ENCODE measurements around the gene MYO5B. TPM values are rescaled to one million over a fixed set of nuclear protein-coding genes. Genes with fewer than 3 reads are reported as not detected.

Gene MYO5B
- total and polyA plus RNA-seq, 9 of the 15 experiments (the other 6 are each of a cell fraction or from before 2014, with no cell fraction given): 0.07 to 0.42 (median 0.28) TPM

DNA sequence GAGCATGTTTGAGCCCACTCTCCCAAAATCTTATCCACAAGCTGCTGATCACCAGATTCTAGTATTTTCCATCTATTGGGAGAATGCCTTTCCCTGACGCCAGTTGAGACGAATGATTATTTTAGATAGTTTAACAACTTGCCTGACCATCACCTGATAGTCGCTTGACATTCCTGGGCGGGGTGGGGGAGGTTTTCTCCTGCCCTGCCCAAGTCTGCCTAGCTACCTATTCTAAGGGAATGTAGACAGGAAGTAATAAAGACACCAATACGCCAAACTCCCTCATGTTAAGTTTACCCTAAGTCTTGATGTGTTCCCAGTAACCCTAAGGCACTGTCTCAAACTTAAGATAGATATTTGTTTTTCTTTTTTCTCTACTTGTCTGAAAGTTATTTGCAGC, 377.0 kb downstream of the MYO5B start:
- H3K9ac ChIP-seq (ENCODE audit: insufficient read depth in 1 of 2, low read depth in 2 of 2, low read length in 2 of 2): no peak overlapping the region
- DNase-seq (ENCODE audit: extremely low read depth in 1 of 4, low spot score in 3 of 4) (peak in 1 of 4 experiments; percentile 25), ATAC-seq (no peak), FAIRE-seq (no peak)
- TF ChIP-seq MCM7 (IDR thresholded peaks at IDR 0.05) (no peak), KLF1 (tag; IDR thresholded peaks at IDR 0.05) (0 out of 2 replicates have a peak, but pooled peaks have one; percentile 47), SAP30 (IDR thresholded peaks at IDR 0.05; ENCODE audit: borderline replicate concordance, insufficient read depth, low read depth, low read length, poor library complexity, severe bottlenecking) (no peak), NR2C1 (IDR thresholded peaks at IDR 0.05) (no peak), NR2C1 (tag; IDR thresholded peaks at IDR 0.05) (no peak), IFI16 (CRISPR knock-in tag; IDR thresholded peaks at IDR 0.05) (no peak), NCOA1 (IDR thresholded peaks at IDR 0.05; ENCODE audit: low read depth) (no peak)
- TF ChIP-seq, protein P1, sequence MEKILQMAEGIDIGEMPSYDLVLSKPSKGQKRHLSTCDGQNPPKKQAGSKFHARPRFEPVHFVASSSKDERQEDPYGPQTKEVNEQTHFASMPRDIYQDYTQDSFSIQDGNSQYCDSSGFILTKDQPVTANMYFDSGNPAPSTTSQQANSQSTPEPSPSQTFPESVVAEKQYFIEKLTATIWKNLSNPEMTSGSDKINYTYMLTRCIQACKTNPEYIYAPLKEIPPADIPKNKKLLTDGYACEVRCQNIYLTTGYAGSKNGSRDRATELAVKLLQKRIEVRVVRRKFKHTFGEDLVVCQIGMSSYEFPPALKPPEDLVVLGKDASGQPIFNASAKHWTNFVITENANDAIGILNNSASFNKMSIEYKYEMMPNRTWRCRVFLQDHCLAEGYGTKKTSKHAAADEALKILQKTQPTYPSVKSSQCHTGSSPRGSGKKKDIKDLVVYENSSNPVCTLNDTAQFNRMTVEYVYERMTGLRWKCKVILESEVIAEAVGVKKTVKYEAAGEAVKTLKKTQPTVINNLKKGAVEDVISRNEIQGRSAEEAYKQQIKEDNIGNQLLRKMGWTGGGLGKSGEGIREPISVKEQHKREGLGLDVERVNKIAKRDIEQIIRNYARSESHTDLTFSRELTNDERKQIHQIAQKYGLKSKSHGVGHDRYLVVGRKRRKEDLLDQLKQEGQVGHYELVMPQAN (IDR thresholded peaks at IDR 0.05; ENCODE audit: borderline replicate concordance): no peak
- TF ChIP-seq, protein P2, sequence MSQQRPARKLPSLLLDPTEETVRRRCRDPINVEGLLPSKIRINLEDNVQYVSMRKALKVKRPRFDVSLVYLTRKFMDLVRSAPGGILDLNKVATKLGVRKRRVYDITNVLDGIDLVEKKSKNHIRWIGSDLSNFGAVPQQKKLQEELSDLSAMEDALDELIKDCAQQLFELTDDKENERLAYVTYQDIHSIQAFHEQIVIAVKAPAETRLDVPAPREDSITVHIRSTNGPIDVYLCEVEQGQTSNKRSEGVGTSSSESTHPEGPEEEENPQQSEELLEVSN (IDR thresholded peaks at IDR 0.05; ENCODE audit: borderline replicate concordance in 1 of 2, extremely low read depth in 1 of 2, insufficient read depth in 1 of 2, insufficient read length in 1 of 2, low read depth in 1 of 2, low read length in 1 of 2, poor library complexity in 1 of 2, severe bottlenecking in 1 of 2): no peak
- in situ Hi-C loops (cut with MboI): no loop called here
- intact Hi-C loops (cut with micrococcal nuclease): no loop called here
- H2AFZ ChIP-seq (ENCODE audit: low read depth, low read length): no peak overlapping the region
- no peaks in the 10 kb centered on the region for H3K9me1 ChIP-seq (ENCODE audit: control insufficient read depth, insufficient read depth, low read length)
- H3K79me2 ChIP-seq (ENCODE audit: control insufficient read depth, insufficient read depth, low read length): no peaks in the 10 kb centered on the region
- no peaks in the 10 kb centered on the region for H3K9me3 ChIP-seq (replicated peaks; ENCODE audit: control insufficient read depth, insufficient read depth, low read depth, low read length)
- ChIA-PET POLR2A (no interaction called here), CTCF (ENCODE audit: low intra/inter-chr PET ratio) (interaction anchor here (0.6 kb wide), 1 partner anchor 436 kb away, joined by 3 read pairs; no protein-coding TSS in a partner anchor)
- no peak overlapping the region for H3K27ac ChIP-seq (ENCODE audit: extremely low read depth, low read depth, low read length)
- H4K20me1 ChIP-seq (replicated peaks; ENCODE audit: control insufficient read depth, insufficient read depth, low read length): no peaks in the 10 kb centered on the region
- peaks cover 10 to 17% of the 10 kb centered on the region in 2 experiments; a peak in 4 of 5 replicates for H3K4me1 ChIP-seq (replicated peaks in 1 of 2; ENCODE audit: control insufficient read depth in 2 of 2, insufficient read depth in 2 of 2, low read length in 2 of 2)
- BruUV-seq (replicated peaks): no TSS peak
- no peaks in the 10 kb centered on the region for H3K36me3 ChIP-seq (ENCODE audit: control insufficient read depth, insufficient read depth, low read length)
- H3K27me3 ChIP-seq (ENCODE audit: control insufficient read depth in 2 of 2, insufficient read depth in 2 of 2, low read length in 2 of 2): no peaks in the 10 kb centered on the region
- WGBS (ENCODE audit: insufficient coverage, low coverage, missing lambda C conversion rate): 27% methylated on average over 5 of the region's 5 CpGs
- peak overlapping the region; percentile 18 for H3K4me2 ChIP-seq (ENCODE audit: insufficient read depth, low read length)
- no peak overlapping the region for H3K4me3 ChIP-seq
